CD8-positive, alpha-beta memory T cell (primary cell): ENCODE data around the gene PSD. TPM values are rescaled to one million over a fixed set of nuclear protein-coding genes. Genes with fewer than 3 reads are reported as not detected.

Experiments
- CTCF ChIA-PET: fragments of 350-600 bp; sonication (Branson Sonifier 250); formaldehyde crosslinking; loops from one replicate; lab custom pipeline; 2021; ENCODE audit warnings: antibody characterized with exemption; lab: Charles Lee
- POLR2A ChIA-PET: fragments of 350-600 bp; sonication (Branson Sonifier 250); formaldehyde crosslinking; loops from one replicate; lab custom pipeline; 2021; ENCODE audit warnings: antibody characterized with exemption; lab: Charles Lee
- DNase-seq, 5 donors: peaks; one replicate each; pipeline versions ENCODE4 v3.0.0 to v3.0.0-alpha.2; 2020 to 2022; ENCODE audit warnings: mixed read lengths in 1 of 5
- H3K27ac ChIP-seq: one replicate; pipeline ENCODE4 v1.7.0; 2013; ENCODE audit warnings: low read depth, mild to moderate bottlenecking, low read length, moderate library complexity
- H3K27me3 ChIP-seq: 2 replicates; pipeline ENCODE4 v1.7.0; 2013; ENCODE audit warnings: low read length, mild to moderate bottlenecking; ENCODE audit not compliant: insufficient read depth, poor library complexity, severe bottlenecking
- H3K36me3 ChIP-seq: 2 replicates; pipeline ENCODE4 v1.7.0; 2013; ENCODE audit warnings: mild to moderate bottlenecking, low read length, moderate library complexity; ENCODE audit not compliant: insufficient read depth
- H3K4me1 ChIP-seq: 2 replicates; pipeline ENCODE4 v1.7.0; 2013; ENCODE audit warnings: mild to moderate bottlenecking, low read length, moderate library complexity; ENCODE audit not compliant: insufficient read depth
- H3K4me3 ChIP-seq: 2 replicates; pipeline ENCODE4 v1.7.0; 2013; ENCODE audit warnings: mild to moderate bottlenecking, low read length
- H3K9me3 ChIP-seq: 2 replicates; pipeline ENCODE4 v1.7.0; 2013; ENCODE audit warnings: mild to moderate bottlenecking, low read length
- H3K27ac Mint-ChIP-seq, 8 donors: one replicate each; pipeline ENCODE4 v1.8.0; 2020 to 2021; ENCODE audit warnings: mixed read lengths in 8 of 8, mild to moderate bottlenecking in 6 of 8, inconsistent platforms in 3 of 8, moderate library complexity in 3 of 8
- H3K27me3 Mint-ChIP-seq, 2 donors: one replicate each; pipeline ENCODE4 v1.8.0; 2020 to 2021; ENCODE audit warnings: mixed read lengths in 2 of 2, mild to moderate bottlenecking in 1 of 2, moderate library complexity in 1 of 2
- H3K36me3 Mint-ChIP-seq, 3 donors: one replicate each; pipeline ENCODE4 v1.8.0; 2020 to 2021; ENCODE audit warnings: mixed read lengths in 3 of 3, inconsistent platforms in 1 of 3, mild to moderate bottlenecking in 1 of 3
- H3K4me1 Mint-ChIP-seq, 3 donors: one replicate each; pipeline ENCODE4 v1.8.0; 2020 to 2021; ENCODE audit warnings: mixed read lengths in 3 of 3, inconsistent platforms in 1 of 3, mild to moderate bottlenecking in 1 of 3
- H3K4me3 Mint-ChIP-seq, 7 donors: one replicate each; pipeline ENCODE4 v1.8.0; 2020 to 2021; ENCODE audit warnings: mixed read lengths in 7 of 7, mild to moderate bottlenecking in 6 of 7, moderate library complexity in 4 of 7, inconsistent platforms in 2 of 7
- H3K9me3 Mint-ChIP-seq, 5 donors: one replicate each; pipeline ENCODE4 v1.8.0; 2020 to 2022; ENCODE audit warnings: mixed read lengths in 5 of 5, mild to moderate bottlenecking in 3 of 5, moderate library complexity in 2 of 5, inconsistent platforms in 1 of 5
- polyA plus RNA-seq: library from polyadenylated mRNA; unstranded; fragments of 300-500 nt; fragmentation: Illumina TruSeq; gene quantifications from one replicate; pipeline ENCODE4 v1.2.3, GENCODE V29; 2021
- total RNA-seq, 2 experiments: library from RNA; stranded (reverse); gene quantifications; one replicate each; pipeline ENCODE4 v1.2.3, GENCODE V29; 2021

PSD gene
- total and polyA plus RNA-seq, 3 experiments from 2014 or later: 1.9 to 3.2 (median 2.5) TPM

DNA sequence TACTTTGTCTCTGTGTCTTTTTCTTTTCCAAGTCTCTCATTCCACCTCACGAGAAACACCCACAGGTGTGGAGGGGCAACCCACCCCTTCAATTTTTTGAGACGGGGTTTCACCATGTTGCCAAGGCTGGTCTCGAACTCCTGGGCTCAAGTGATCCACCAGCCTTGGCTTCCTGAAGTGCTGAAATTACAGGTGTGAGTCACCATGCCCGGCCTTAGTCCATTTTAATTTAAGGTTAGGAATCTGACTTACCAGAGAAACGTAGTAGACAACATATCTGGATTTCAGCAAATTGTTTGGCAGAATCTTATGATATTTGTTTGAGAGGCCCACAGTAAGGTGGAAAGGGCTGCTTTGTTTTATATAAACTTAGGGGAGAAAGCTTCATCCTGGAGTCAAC lies 26.3 kb downstream of the PSD start:
- peak overlapping the region in 5 of 8 donors; percentile 86 to 100 (median 100) for H3K27ac Mint-ChIP-seq
- Histone ChIP-seq H3K27ac (no peak overlapping the region), H3K36me3 (no peaks in the 10 kb centered on the region), H3K27me3 (no peaks in the 10 kb centered on the region), H3K4me1 (peaks cover 18% of the 10 kb centered on the region), H3K9me3 (no peaks in the 10 kb centered on the region), H3K4me3 (no peak overlapping the region)
- no peak for DNase-seq
- H3K36me3 Mint-ChIP-seq: peaks cover 0 to 24% (median 1%) of the 10 kb centered on the region in 3 donors
- ChIA-PET POLR2A (interaction anchor here (4.0 kb wide), 1 partner anchor 58 kb away, joined by 24 read pairs; the partner anchor contains the start of gene C10orf95), CTCF (interaction anchor here (2.0 to 3.5 kb wide), 3 partner anchors 11 to 162 kb away, joined by 6 to 21 read pairs (median 7); no protein-coding TSS in a partner anchor)
- peak overlapping the region in 2 of 7 donors; percentile 51 to 97 for H3K4me3 Mint-ChIP-seq
- H3K9me3 Mint-ChIP-seq: no peaks in the 10 kb centered on the region
- peaks cover 0 to 8% of the 10 kb centered on the region in 2 donors for H3K27me3 Mint-ChIP-seq
- peaks cover 20 to 27% (median 23%) of the 10 kb centered on the region in 3 donors for H3K4me1 Mint-ChIP-seq

DNA sequence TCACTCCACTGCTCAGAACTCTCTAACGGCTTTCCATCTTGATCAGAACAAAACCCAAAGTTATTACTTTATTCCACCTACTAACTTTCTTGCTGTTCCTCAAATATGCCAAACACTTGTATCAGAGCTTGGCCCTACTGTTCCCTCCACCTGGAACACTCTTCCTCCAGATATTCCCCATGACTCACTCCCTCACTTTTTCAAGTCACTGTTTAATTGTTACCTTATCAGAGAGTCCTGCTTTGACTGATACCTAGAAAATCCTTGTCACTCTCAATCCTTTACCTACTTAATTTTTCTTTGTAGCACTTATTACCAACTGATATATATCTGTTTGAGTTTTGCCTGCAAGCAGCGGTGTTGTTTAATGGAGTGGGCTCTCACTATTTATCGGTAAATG lies 28.7 kb downstream of the PSD start:
- H3K27me3 Mint-ChIP-seq: peaks cover 0 to 8% of the 10 kb centered on the region in 2 donors
- Histone ChIP-seq H3K27me3 (no peaks in the 10 kb centered on the region), H3K4me3 (no peak overlapping the region), H3K36me3 (no peaks in the 10 kb centered on the region), H3K4me1 (peaks cover 5% of the 10 kb centered on the region), H3K27ac (no peak overlapping the region), H3K9me3 (no peaks in the 10 kb centered on the region)
- no peaks in the 10 kb centered on the region for H3K9me3 Mint-ChIP-seq
- POLR2A ChIA-PET: no interaction called here
- peaks cover 0 to 7% (median 1%) of the 10 kb centered on the region in 3 donors for H3K36me3 Mint-ChIP-seq
- no peak overlapping the region for H3K27ac Mint-ChIP-seq
- DNase-seq: no peak
- no peak overlapping the region for H3K4me3 Mint-ChIP-seq
- CTCF ChIA-PET: interaction anchor here (1.9 kb wide), 1 partner anchor 9 kb away, joined by 8 read pairs; no protein-coding TSS in a partner anchor
- peaks cover 10 to 13% (median 10%) of the 10 kb centered on the region in 3 donors for H3K4me1 Mint-ChIP-seq

DNA sequence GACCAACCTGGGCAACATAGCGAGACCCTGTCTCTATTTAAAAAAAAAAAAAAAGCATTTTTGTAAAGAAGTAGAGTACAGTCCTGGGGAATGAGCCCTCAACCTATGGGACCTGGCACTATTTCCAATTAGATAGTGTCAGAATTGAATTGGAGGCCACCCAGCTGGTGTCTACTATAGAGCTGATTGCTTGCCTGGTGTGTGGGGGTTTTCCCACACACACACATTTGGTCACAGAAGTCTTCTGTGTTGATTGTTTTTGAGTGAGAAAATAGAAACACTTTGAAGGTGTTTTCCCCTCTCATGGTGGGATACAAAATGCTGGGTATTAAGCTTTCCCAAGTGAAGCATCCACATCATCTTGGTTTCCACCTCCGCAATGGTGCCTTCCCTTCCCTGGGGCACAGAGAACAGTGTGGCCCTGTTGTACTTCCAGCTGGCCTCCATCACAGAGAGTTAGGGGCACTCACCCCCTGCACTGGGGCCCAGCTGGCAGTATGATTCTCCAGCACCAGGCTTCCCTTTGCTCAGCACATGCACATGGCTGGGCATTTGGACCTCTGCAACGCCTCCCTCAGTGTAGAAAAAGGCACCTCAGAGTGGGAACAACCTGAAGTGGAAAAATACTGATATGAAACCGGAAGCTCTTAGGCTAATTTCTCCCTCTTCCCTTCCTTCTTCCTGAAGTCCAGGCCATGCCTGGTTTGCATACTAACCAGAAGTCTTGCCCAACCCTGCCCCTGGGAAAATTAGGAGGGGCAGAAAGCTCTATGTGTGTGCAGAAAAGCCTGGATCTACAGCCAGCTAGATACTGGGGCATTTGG lies 33.8 kb downstream of the PSD start:
- H3K27ac ChIP-seq: no peak overlapping the region
- Mint-ChIP-seq H3K9me3 (no peaks in the 10 kb centered on the region), H3K4me1 (no peaks in the 10 kb centered on the region), H3K27me3 (no peaks in the 10 kb centered on the region), H3K27ac (peak overlapping the region in 2 of 8 donors; percentile 63 to 66), H3K4me3 (no peak overlapping the region), H3K36me3 (peaks cover 0 to 32% (median 5%) of the 10 kb centered on the region in 3 donors)
- DNase-seq: no peak
- no peaks in the 10 kb centered on the region for H3K4me1 ChIP-seq
- POLR2A ChIA-PET: interaction anchor here (0.6 kb wide), 1 partner anchor 260 kb away, joined by 8 read pairs; no protein-coding TSS in a partner anchor
- CTCF ChIA-PET: interaction anchor here (0.6 to 4.1 kb wide), 11 partner anchors 9 to 301 kb away, joined by 3 to 21 read pairs (median 4); no protein-coding TSS in a partner anchor
- H3K27me3 ChIP-seq: no peaks in the 10 kb centered on the region
- H3K36me3 ChIP-seq: peaks cover 14% of the 10 kb centered on the region
- H3K9me3 ChIP-seq: no peaks in the 10 kb centered on the region
- no peak overlapping the region for H3K4me3 ChIP-seq

DNA sequence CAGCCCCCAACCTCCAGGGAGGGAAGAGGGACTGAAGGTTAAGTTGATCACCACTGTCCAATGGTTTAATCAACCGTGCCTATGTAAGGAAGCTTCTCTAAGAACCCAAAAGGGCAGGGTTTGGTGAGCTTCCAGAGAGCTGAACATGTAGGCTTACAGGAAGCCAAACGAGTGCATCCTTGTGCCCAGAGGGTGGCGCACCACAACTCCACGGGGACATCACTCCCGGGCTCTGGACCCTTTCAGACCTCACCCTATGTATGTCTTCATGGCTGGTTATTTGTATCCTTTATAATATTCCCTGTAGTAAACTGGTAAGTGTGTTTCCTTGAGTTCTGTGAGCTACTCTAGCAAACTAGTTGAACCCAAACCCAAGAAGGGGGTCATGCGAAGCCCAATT lies 34.5 kb downstream of the PSD start:
- Mint-ChIP-seq H3K27me3 (no peaks in the 10 kb centered on the region), H3K4me1 (no peaks in the 10 kb centered on the region), H3K36me3 (peaks cover 0 to 40% (median 5%) of the 10 kb centered on the region in 3 donors), H3K27ac (peak overlapping the region in 1 of 8 donors; percentile 18), H3K9me3 (no peaks in the 10 kb centered on the region), H3K4me3 (no peak overlapping the region)
- no peaks in the 10 kb centered on the region for H3K4me1 ChIP-seq
- CTCF ChIA-PET: interaction anchor here (0.6 to 4.1 kb wide), 9 partner anchors 10 to 300 kb away, joined by 3 to 21 read pairs (median 4); no protein-coding TSS in a partner anchor
- H3K36me3 ChIP-seq: peaks cover 22% of the 10 kb centered on the region
- H3K27me3 ChIP-seq: no peaks in the 10 kb centered on the region
- no peak for DNase-seq
- H3K9me3 ChIP-seq: no peaks in the 10 kb centered on the region
- no peak overlapping the region for H3K4me3 ChIP-seq
- POLR2A ChIA-PET: no interaction called here
- H3K27ac ChIP-seq: no peak overlapping the region

DNA sequence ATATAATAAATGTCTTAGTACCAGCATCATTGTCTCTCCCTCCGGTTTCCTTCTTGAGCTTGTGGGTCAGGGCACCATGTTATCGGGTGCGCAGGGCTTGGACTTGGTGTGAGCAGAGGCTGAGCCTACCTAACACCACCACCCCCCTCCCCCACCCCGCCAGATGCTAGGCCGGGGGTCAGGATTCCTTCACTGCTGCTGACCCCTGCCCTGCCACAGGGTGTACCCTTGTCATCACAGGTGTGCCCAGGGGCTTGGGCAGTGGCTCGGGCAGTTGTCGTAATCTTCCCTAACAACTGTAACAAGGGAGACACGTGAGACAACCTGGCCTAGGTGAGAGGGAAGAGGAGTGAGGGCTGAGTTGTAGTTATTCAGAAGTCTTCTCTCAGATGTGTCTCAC lies 35.7 kb downstream of the PSD start:
- Mint-ChIP-seq H3K36me3 (peaks cover 0 to 50% (median 5%) of the 10 kb centered on the region in 3 donors), H3K27me3 (no peaks in the 10 kb centered on the region), H3K4me3 (no peak overlapping the region), H3K4me1 (no peaks in the 10 kb centered on the region), H3K9me3 (no peaks in the 10 kb centered on the region), H3K27ac (peak overlapping the region in 2 of 8 donors; percentile 48 to 71)
- Histone ChIP-seq H3K4me1 (no peaks in the 10 kb centered on the region), H3K9me3 (no peaks in the 10 kb centered on the region), H3K27ac (no peak overlapping the region), H3K4me3 (no peak overlapping the region), H3K27me3 (no peaks in the 10 kb centered on the region), H3K36me3 (peaks cover 25% of the 10 kb centered on the region)
- no peak for DNase-seq
- POLR2A ChIA-PET: no interaction called here
- CTCF ChIA-PET: interaction anchor here (1.1 to 4.1 kb wide), 2 partner anchors 15 to 152 kb away, joined by 3 to 20 read pairs; no protein-coding TSS in a partner anchor

DNA sequence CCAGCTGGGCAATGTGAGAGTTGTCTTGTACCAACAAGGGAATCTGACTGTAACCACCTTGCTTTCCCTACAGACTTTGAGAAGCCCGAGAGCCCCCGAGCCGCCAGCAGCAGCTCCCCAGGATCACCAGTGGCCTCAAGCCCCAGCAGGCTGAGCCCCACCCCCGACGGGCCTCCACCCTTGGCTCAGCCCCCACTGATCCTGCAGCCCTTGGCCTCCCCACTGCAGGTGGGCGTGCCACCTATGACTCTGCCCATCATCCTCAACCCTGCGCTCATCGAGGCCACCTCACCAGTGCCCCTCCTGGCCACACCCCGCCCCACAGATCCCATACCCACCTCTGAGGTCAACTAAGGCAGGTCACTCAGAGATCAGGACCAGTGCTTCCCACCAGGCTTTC lies 36.6 kb downstream of the PSD start:
- Histone ChIP-seq H3K4me3 (no peak overlapping the region), H3K27ac (no peak overlapping the region), H3K9me3 (no peaks in the 10 kb centered on the region), H3K27me3 (no peaks in the 10 kb centered on the region), H3K36me3 (peaks cover 25% of the 10 kb centered on the region), H3K4me1 (no peaks in the 10 kb centered on the region)
- Mint-ChIP-seq H3K27ac (peak overlapping the region in 2 of 8 donors; percentile 17 to 31), H3K36me3 (peaks cover 0 to 54% (median 5%) of the 10 kb centered on the region in 3 donors), H3K4me1 (no peaks in the 10 kb centered on the region), H3K9me3 (no peaks in the 10 kb centered on the region), H3K4me3 (peak overlapping the region in 1 of 7 donors; percentile 36), H3K27me3 (no peaks in the 10 kb centered on the region)
- ChIA-PET CTCF (interaction anchor here (0.7 to 4.1 kb wide), 5 partner anchors 12 to 542 kb away, joined by 3 to 20 read pairs (median 5); no protein-coding TSS in a partner anchor), POLR2A (interaction anchor here (0.7 kb wide), 1 partner anchor 376 kb away, joined by 13 read pairs; no protein-coding TSS in a partner anchor)
- no peak for DNase-seq

DNA sequence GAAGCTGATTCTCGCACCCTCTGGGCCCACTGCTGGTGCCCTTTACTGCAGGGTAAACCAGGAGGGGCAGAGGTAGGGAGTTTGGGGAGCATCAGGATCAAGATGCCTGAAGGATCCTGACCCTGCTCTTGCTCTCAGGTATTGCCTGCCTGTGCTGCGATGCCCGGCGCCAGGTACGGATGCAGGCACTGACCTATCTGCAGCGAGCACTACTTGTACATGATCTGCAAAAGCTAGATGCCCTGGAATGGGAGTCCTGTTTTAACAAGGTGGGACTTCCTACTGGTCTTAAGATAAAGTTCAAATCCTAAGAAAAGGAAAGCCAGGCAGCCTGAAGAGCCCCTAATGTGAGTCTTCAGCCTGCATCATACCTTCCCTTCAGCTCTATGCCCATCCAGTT lies 39.2 kb downstream of the PSD start:
- Histone ChIP-seq H3K27ac (no peak overlapping the region), H3K36me3 (peaks cover 43% of the 10 kb centered on the region), H3K9me3 (no peaks in the 10 kb centered on the region), H3K27me3 (no peaks in the 10 kb centered on the region), H3K4me3 (no peak overlapping the region), H3K4me1 (no peaks in the 10 kb centered on the region)
- ChIA-PET CTCF (interaction anchor here (1.1 to 1.7 kb wide), 3 partner anchors 20 to 210 kb away, joined by 3 to 4 read pairs (median 3); no protein-coding TSS in a partner anchor), POLR2A (interaction anchor here (0.5 kb wide), 1 partner anchor 10 kb away, joined by 3 read pairs; no protein-coding TSS in a partner anchor)
- DNase-seq: no peak
- Mint-ChIP-seq H3K36me3 (peaks cover 0 to 74% (median 9%) of the 10 kb centered on the region in 3 donors), H3K27ac (no peak overlapping the region), H3K4me1 (no peaks in the 10 kb centered on the region), H3K9me3 (no peaks in the 10 kb centered on the region), H3K4me3 (no peak overlapping the region), H3K27me3 (no peaks in the 10 kb centered on the region)
